ENCODE data around the gene INCA1. TPM values are rescaled to one million over a fixed set of nuclear protein-coding genes. Genes with fewer than 3 reads are reported as not detected.

Gene INCA1
- total RNA-seq, 1 experiment from 2014 or later: 0.88 TPM

DNA sequence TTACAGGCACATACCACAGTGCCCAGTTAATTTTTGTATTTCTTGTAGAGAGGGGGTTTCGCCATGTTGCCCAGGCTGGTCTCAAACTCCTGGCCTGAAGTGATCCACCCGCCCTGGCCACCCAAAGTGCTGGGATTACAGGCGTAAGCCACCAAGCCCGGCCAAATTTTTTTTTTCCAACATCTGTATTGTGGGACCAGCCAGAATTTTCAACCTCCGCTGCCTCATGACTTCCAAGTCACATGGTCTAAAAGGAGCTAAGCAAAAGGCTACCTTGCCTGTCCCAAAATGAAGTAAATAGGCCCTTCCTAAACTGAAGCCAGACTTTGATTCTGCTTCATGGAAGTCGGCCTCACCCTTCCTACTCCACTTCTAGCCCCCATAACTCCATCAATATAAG is 25.5 kb downstream of the INCA1 start:
- no peak for DNase-seq (ENCODE audit: low spot score)

DNA sequence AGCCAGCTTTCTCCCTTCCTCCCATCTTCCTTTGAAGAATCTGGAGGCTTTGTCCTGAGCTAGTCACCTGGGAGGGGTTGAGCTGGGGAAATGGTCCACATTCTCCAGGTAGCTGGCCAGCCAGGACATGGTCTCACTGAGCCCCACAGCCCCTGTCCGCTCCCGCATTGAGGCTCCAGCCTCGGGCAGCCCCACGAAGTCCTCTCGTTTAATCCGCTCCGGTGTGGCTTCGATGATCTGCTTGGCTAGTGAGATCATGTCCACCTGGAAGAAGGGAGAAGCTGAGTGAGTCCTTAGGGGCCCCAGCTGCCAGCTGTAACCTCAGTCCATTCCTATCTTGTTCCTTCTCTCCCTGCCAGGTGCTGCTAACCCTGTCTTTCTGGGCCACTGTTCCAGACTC is 27.0 kb downstream of the INCA1 start:
- DNase-seq (ENCODE audit: low spot score): no peak

DNA sequence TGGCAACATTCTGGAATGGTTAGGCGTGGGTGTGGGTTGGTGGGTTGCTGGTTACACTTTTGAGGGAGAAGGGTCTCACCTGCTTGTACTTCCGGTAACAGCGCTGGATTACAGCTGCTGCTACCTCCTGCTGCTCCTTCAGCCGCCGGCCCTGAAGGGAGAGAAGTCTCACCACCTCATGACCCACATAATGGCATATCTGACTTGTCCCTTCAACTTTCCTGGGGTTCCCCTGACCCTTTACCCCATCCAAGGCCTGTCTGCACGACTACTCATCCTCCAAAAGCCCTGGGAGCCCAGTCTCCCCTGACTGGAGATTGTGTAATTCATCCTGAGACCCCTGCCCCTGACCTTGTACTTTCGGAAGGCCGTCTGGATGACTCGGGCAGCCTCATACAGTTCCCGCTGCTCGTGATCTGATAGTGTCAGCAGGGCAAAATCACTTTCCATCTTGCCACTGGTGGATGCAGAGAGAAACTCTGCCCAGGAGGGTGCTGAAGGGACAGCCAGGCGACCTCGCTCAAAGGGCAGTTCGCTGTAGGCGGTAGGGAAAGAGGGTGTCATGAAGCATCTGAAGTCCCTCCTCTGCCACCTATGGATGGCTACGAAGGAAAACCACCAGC is 27.7 kb downstream of the INCA1 start:
- no peak for DNase-seq (ENCODE audit: low spot score)

DNA sequence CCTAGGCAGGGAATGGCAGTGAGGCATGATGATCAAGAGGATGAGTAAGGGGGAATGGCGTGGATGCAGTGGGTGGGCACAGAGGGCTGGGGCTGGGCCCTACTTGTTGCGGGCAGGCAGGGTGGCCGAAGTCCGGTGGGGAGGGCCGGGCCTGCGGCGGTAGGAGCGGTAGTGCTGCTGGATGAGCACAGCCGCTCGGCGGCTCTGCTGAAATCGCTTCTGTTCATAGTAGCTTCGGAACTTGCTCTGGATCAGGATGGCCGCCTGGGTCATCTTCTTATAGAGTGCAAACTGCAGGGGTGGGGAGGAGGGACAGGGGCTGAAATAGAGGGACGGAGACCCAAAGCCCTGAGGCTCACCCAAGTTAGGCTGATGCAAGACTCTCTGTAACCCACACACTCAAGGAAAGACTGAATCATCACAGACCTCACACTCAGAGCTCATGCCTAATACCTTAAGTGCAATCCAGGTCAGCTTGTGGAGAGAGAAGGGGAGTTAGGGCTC is 28.2 kb downstream of the INCA1 start:
- peak; percentile 51 for DNase-seq (ENCODE audit: low spot score)

- no peak for DNase-seq (ENCODE audit: low spot score)
Observed at GRCh38 chr17:4968486-4969046, 28.8 kb downstream of the INCA1 start.

DNA sequence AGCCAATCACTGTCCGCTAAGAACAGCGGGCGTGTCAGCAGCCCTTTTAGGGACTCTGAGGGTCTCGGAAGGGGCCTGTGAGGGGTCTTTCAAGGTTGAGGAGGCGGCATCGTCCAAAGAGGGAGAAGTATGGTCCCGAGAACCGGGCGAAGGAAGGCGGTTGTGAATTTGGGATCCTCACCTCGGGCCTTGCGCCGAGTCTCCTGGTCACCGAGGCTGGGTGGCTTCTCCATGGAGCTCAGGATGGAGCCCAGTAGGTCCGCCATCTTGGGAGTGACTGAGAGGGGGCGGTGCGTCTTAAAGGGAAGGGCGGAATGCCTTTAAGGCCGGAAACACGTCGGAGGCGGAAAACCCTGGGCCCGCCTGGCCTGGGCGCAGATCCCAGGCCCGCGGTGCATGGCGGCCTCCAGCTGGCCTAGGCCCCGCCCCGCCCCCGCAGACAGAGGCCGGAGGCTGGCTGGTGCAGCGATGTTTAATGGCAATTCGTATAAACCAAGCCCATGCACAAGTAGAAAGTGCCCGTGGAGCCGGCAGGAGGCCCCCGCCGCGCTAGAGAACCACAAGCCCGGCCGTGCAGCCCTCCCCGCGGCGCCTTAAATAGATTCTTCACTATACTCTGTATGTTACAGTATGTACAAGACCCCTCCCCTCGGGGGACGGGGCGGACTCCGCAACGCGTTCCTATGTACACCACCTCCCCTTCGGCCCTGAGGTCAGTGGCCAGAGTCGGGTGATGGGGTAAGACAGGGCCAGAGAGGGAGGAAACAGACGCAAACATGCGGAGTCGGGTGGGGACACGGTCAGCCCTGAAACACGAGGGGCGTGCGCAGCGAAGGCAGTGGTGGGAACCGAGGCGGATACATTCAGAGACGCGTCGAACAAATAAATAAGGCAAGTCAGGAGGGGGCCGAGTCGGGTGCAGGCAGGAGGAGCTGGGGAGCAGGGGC is 29.5 kb downstream of the INCA1 start, which contains the start of gene SPAG7:
TSS of gene SPAG7 (minus strand) at position 279 of the 947 bp plus-strand sequence. CDS start at position 266, 13 bp downstream.
- peak; percentile 95 for DNase-seq (ENCODE audit: low spot score)

- DNase-seq (ENCODE audit: low spot score): peak; percentile 100
Observed at GRCh38 chr17:4966844-4967538, 30.3 kb downstream of the INCA1 start.

DNA sequence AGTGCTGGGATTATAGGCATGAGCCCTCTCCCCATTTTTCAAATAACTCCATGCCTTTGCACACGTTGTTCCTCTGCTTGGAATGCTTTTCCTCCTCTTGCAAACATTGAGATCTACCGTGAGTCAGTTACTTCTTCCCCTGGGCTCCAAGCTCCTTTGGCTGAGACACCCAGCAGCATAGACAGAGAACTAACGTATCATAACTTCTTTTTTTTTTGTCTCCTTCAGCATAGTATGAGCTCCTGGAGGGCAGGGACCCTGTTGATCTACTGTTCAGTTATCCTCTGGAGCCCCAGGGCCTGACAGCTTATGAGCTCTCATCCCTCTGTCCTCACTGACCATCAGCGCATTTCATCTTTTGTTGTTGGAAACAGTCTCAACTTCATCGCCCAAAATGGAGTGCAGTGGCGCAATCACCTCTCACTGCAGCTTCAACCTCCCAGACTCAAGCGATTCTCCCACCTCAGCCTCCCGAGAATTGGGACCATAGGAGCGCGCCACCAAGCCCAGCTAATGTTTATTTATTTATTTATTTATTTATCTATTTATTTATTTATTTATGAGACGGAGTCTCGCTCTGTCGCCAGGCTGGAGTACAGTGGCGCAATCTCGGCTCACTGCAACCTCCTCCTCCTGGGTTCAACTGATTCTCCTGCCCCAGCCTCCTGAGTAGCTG is 31.9 kb downstream of the INCA1 start:
- no peak for DNase-seq (ENCODE audit: low spot score)

- DNase-seq (ENCODE audit: low spot score): no peak
Observed at GRCh38 chr17:4960279-4960922, 36.9 kb downstream of the INCA1 start.

- no peak for DNase-seq (ENCODE audit: low spot score)
Observed at GRCh38 chr17:4959261-4959965, 37.9 kb downstream of the INCA1 start.

- DNase-seq (ENCODE audit: low spot score): no peak
Observed at GRCh38 chr17:4958102-4958501, 39.2 kb downstream of the INCA1 start.

GRCh38 chr17:4956493-4957061 is 40.7 kb downstream of the INCA1 start:
- no peak for DNase-seq (ENCODE audit: low spot score)

DNA sequence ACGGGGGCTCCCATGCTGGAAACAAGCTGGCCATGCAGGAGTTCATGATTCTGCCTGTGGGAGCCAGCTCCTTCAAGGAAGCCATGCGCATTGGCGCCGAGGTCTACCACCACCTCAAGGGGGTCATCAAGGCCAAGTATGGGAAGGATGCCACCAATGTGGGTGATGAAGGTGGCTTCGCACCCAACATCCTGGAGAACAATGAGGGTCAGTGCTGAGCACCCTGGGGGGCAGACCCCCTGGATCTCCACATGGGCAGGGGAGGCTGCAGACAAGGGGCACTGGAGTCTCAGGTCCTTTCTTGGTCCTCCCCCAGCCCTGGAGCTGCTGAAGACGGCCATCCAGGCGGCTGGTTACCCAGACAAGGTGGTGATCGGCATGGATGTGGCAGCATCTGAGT is 42.2 kb downstream of the INCA1 start:
- DNase-seq (ENCODE audit: low spot score): no peak

DNA sequence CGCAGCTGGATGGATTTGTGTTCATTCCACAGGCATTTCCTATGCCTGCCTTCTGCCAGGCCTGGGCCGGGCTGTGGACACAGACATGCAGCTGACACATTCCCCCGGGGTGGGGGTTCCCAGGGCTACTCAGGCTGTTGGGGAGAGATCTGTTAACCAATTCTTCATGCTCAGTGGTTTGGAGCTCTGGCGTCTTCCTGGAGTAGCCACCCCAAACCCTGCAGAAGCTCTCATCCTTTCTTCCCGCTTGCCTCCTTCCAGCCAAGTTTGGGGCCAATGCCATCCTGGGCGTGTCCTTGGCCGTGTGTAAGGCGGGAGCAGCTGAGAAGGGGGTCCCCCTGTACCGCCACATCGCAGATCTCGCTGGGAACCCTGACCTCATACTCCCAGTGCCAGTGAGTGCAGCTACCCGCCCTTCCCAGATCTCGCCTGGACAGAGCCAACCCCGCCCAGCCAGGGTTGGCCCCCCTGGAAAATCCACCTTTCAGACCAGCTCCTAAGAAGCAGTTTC is 43.8 kb downstream of the INCA1 start:
- DNase-seq (ENCODE audit: low spot score): peak; percentile 86

GRCh38 chr17:4951486-4951885 is 45.8 kb downstream of the INCA1 start:
- no peak for DNase-seq (ENCODE audit: low spot score)

GRCh38 chr17:4950746-4951204 is 46.5 kb downstream of the INCA1 start, which contains the start of gene ENO3:
Gene ENO3, plus strand, starts transcription at chr17:4951119. Its CDS starts 711 bp downstream, at chr17:4951830.
- no peak for DNase-seq (ENCODE audit: low spot score)

DNA sequence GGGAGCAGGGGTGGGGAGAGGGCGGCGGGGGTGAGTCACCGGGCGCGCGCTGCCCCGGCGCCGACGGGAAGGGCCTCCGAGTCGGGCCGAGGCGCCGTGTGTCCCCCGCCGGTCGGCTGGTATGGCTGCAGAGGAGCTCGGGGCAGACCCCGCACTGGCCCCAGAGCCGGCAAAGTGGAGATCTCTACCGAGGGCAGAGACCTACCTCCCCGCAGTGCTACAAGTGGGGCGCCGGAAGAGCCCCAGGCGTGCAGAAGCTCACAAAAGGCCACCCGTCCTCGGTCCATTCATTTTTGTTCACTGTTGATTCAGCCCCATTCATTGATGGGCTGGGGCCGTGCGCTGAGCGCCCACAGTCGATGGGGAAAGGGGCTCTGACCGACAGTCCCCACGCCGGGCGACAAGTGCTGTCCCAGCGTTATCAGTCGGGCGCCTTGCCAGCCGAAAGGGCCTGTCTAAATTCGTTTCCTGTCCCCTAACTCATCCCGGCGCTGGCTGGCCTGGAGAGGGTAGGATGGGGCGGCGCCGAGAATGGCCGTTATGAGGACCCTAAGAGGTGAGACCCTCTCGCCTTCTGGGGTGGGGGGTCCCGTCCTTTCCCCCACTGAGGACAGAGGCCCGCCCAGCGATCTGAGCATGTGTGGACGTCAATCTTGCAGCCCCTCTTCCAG is 47.1 kb downstream of the INCA1 start:
- peak; percentile 61 for DNase-seq (ENCODE audit: low spot score)

DNA sequence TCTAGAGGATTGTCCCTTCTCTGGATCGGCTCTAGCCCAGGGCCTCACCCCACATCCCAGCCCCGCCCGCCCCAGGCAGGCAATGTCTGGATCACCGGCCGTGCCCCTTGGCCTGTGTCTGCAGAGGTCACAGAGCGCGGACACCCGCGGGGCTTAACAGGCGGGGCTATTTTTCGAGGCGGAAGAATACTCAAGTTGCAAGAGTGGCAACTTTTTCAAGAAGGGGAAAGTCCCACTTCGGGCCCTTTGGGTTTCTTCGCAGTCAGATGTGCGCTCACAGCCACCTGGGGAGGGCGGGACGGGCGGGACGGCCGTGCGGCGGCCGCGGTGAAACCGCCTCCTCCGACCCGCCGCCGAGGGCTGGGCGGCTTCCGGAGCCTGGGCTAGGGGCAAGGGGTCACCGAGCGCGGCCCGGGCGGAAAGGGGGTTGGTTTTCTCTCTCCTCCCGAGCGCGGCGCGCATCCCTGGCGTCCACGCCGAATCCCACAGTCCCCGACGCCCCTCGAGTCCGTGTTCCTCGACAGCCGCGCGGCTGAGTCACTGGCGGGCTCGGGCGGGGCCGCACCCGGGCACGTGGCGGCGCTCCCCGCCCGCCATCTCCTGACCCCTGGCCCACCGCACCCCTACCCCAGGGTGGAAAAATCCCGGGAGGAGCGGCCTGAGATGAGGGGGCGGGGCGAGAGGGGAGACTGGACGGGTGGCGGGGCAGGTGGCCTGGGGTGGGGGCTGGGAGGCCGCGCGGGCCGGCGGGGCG is 47.8 kb downstream of the INCA1 start:
- DNase-seq (ENCODE audit: low spot score): peak; percentile 75
